SU-DHL-6 (cell line): ENCODE data around the gene TWSG1.

Experiments used
- CTCF ChIP-seq: fragments of 200-600 bp; sonication (generic); IDR thresholded peaks from one replicate; pipeline ENCODE4 v1.5.1; 2017; ENCODE audit warnings: antibody characterized with exemption, mild to moderate bottlenecking, low read length, moderate library complexity; ENCODE audit not compliant: insufficient read depth, poor library complexity, severe bottlenecking
- EZH2phosphoT487 ChIP-seq: fragments of 200-600 bp; sonication (generic), shearing (Covaris generic); conservative IDR thresholded peaks from 2 replicates; pipeline ENCODE4 v1.6.1; 2018; ENCODE audit warnings: mild to moderate bottlenecking, antibody characterized with exemption, low read length, moderate library complexity, mixed read lengths

- TF ChIP-seq CTCF: no peak
- no peak for TF ChIP-seq EZH2phosphoT487
Measured at GRCh38 chr18:9337873-9338272, 3.3 kb downstream of the TWSG1 start.
